ENCODE results near the gene NKD2. TPM values are rescaled to one million over a fixed set of nuclear protein-coding genes. Genes with fewer than 3 reads are reported as not detected.

Gene NKD2
- total RNA-seq, 2 donors from 2014 or later: 1.4 to 1.5 TPM

DNA sequence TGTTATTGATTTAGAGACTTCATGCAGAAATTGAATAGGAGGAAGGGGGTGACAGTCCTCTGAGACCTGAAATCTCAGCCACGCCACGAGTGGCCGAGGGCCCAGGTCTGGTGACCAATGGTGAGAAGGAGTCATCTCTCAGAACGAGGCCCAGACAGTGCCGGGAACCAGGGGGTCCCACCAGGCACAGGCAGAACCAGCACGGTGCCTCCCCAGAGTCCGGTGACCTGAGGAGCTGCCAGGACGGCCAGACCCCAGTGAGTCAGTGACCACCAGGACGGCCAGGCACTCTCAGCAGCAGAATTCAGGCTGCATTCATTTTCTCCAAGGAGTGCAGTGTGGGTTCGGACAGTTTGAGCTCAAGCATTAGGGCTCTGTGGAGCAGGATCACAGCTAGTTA is 43.8 kb upstream of the NKD2 start:
- Histone ChIP-seq H3K27ac (no peak overlapping the region), H3K4me3 (no peak overlapping the region), H3K9me3 (no peaks in the 10 kb centered on the region), H3K36me3 (no peaks in the 10 kb centered on the region), H3K4me1 (ENCODE audit: control insufficient read depth in 1 of 2, low read depth in 2 of 2) (no peaks in the 10 kb centered on the region), H3K27me3 (replicated peaks; ENCODE audit: insufficient read depth) (no peaks in the 10 kb centered on the region)
- TF ChIP-seq, protein P1, sequence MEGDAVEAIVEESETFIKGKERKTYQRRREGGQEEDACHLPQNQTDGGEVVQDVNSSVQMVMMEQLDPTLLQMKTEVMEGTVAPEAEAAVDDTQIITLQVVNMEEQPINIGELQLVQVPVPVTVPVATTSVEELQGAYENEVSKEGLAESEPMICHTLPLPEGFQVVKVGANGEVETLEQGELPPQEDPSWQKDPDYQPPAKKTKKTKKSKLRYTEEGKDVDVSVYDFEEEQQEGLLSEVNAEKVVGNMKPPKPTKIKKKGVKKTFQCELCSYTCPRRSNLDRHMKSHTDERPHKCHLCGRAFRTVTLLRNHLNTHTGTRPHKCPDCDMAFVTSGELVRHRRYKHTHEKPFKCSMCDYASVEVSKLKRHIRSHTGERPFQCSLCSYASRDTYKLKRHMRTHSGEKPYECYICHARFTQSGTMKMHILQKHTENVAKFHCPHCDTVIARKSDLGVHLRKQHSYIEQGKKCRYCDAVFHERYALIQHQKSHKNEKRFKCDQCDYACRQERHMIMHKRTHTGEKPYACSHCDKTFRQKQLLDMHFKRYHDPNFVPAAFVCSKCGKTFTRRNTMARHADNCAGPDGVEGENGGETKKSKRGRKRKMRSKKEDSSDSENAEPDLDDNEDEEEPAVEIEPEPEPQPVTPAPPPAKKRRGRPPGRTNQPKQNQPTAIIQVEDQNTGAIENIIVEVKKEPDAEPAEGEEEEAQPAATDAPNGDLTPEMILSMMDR (IDR thresholded peaks at IDR 0.05): no peak
- ATAC-seq (ENCODE audit: insufficient number of reproducible peaks, low FRiP score, low read depth): no peak
- DNase-seq (ENCODE audit: low spot score): no peak

- Histone ChIP-seq H3K27ac (no peak overlapping the region), H3K9me3 (no peaks in the 10 kb centered on the region), H3K36me3 (no peaks in the 10 kb centered on the region), H3K27me3 (replicated peaks; ENCODE audit: insufficient read depth) (no peaks in the 10 kb centered on the region), H3K4me3 (no peak overlapping the region), H3K4me1 (ENCODE audit: control insufficient read depth in 1 of 2, low read depth in 2 of 2) (no peaks in the 10 kb centered on the region)
- TF ChIP-seq, protein P1 (IDR thresholded peaks at IDR 0.05): no peak
- DNase-seq (ENCODE audit: low spot score): no peak
- no peak for ATAC-seq (ENCODE audit: insufficient number of reproducible peaks, low FRiP score, low read depth)
These were observed 42.8 kb upstream of the NKD2 start for GRCh38 chr5:965604-966344.

- ATAC-seq (ENCODE audit: insufficient number of reproducible peaks, low FRiP score, low read depth): no peak
- TF ChIP-seq, protein P1 (IDR thresholded peaks at IDR 0.05): no peak
These were observed 42.3 kb upstream of the NKD2 start for GRCh38 chr5:966345-966710.

GRCh38 chr5:966941-967340 is 41.7 kb upstream of the NKD2 start:
- Histone ChIP-seq H3K36me3 (no peaks in the 10 kb centered on the region), H3K27ac (no peak overlapping the region), H3K4me1 (ENCODE audit: control insufficient read depth in 1 of 2, low read depth in 2 of 2) (no peaks in the 10 kb centered on the region), H3K27me3 (replicated peaks; ENCODE audit: insufficient read depth) (no peaks in the 10 kb centered on the region), H3K9me3 (no peaks in the 10 kb centered on the region), H3K4me3 (no peak overlapping the region)
- TF ChIP-seq, protein P1 (IDR thresholded peaks at IDR 0.05): no peak
- ATAC-seq (ENCODE audit: insufficient number of reproducible peaks, low FRiP score, low read depth): no peak
- DNase-seq (ENCODE audit: low spot score): no peak

More at GRCh38 chr5:966345-966710, 42.3 kb upstream of the NKD2 start:
- H3K9me3 ChIP-seq: no peaks in the 10 kb centered on the region
- no peak for DNase-seq (ENCODE audit: low spot score)
- no peaks in the 10 kb centered on the region for H3K4me1 ChIP-seq (ENCODE audit: control insufficient read depth in 1 of 2, low read depth in 2 of 2)
- no peak overlapping the region for H3K27ac ChIP-seq
- no peaks in the 10 kb centered on the region for H3K27me3 ChIP-seq (replicated peaks; ENCODE audit: insufficient read depth)
- H3K36me3 ChIP-seq: no peaks in the 10 kb centered on the region
- H3K4me3 ChIP-seq: no peak overlapping the region

DNA sequence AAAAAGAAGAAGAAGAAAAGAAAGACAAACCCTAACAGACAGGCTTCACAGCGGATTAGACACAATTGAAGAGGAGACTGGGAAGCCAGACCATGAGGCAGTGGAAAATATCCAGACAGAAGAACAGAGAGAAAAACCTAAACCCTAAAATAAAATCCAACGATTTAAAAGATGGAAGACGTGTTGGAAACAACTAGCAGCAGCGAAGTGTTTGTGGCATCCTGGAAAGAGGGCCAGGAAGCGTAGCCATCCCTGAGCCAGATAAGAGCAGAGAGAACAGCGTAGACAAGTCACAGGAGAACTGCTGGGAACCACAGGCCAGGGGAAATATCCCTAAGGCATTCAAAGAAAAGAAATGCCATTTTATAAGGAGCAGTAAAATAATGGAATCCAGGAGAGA is 39.7 kb upstream of the NKD2 start:
- TF ChIP-seq, protein P1 (IDR thresholded peaks at IDR 0.05): no peak
- Histone ChIP-seq H3K27ac (no peak overlapping the region), H3K4me3 (no peak overlapping the region), H3K4me1 (ENCODE audit: control insufficient read depth in 1 of 2, low read depth in 2 of 2) (no peaks in the 10 kb centered on the region), H3K36me3 (no peaks in the 10 kb centered on the region), H3K9me3 (no peaks in the 10 kb centered on the region), H3K27me3 (replicated peaks; ENCODE audit: insufficient read depth) (no peaks in the 10 kb centered on the region)
- DNase-seq (ENCODE audit: low spot score): no peak
- no peak for ATAC-seq (ENCODE audit: insufficient number of reproducible peaks, low FRiP score, low read depth)

Data from thoracic aorta (tissue), 2 donors.